Mesothelial cell of epicardium (in vitro differentiated cells): Measurements from ENCODE around the gene IFITM2. TPM values are rescaled to one million over a fixed set of nuclear protein-coding genes. Genes with fewer than 3 reads are reported as not detected.
"Not testable (repeated sequence)": the region's sequence is repeated elsewhere in the genome, so short reads cannot be mapped to it uniquely, and the experiment has no call there.

Experiments
- DNase-seq, 2 experiments: peaks; one replicate each; pipeline ENCODE4 v3.0.0; 2021; ENCODE audit warnings: low spot score in 2 of 2; ENCODE audit not compliant: unreplicated experiment in 2 of 2
- H3K27ac Mint-ChIP-seq: 2 replicates; pipeline ENCODE4 v1.8.0; 2021; ENCODE audit warnings: mixed read lengths
- H3K27me3 Mint-ChIP-seq: 2 replicates; pipeline ENCODE4 v1.8.0; 2021; ENCODE audit warnings: low read depth, mixed read lengths
- H3K36me3 Mint-ChIP-seq: 2 replicates; pipeline ENCODE4 v1.8.0; 2021; ENCODE audit warnings: mixed read lengths
- H3K4me1 Mint-ChIP-seq: 2 replicates; pipeline ENCODE4 v1.8.0; 2021; ENCODE audit warnings: mixed read lengths
- H3K4me3 Mint-ChIP-seq: 2 replicates; pipeline ENCODE4 v1.8.0; 2021; ENCODE audit warnings: mild to moderate bottlenecking, moderate library complexity, mixed read lengths
- H3K9me3 Mint-ChIP-seq: 2 replicates; pipeline ENCODE4 v1.8.0; 2021; ENCODE audit warnings: mixed read lengths
- CTCF ChIP-seq: fragments of 200-600 bp; sonication (generic); IDR thresholded peaks from one replicate; pipeline ENCODE4 v1.5.0; 2021; ENCODE audit warnings: antibody characterized with exemption; ENCODE audit not compliant: unreplicated experiment
- total RNA-seq: library from RNA; stranded (reverse); gene quantifications from 3 replicates; pipeline ENCODE4 v1.2.1, GENCODE V29; 2021

Gene IFITM2
- total RNA-seq, 1 donor from 2014 or later: 208 TPM

GRCh38 chr11:306645-307371, 808 bp upstream of the IFITM2 start:
- no peak overlapping the region for H3K4me3 Mint-ChIP-seq
- no peak for TF ChIP-seq CTCF

GRCh38 chr11:308740-309665, 1.4 kb downstream of the IFITM2 start:
- peak overlapping the region; percentile 96 for H3K27ac Mint-ChIP-seq
- not testable (repeated sequence) for H3K9me3 Mint-ChIP-seq, H3K27me3 Mint-ChIP-seq, DNase-seq, H3K36me3 Mint-ChIP-seq
- peak overlapping the region; percentile 93 for H3K4me3 Mint-ChIP-seq
- peaks cover 58% of the 10 kb centered on the region for H3K4me1 Mint-ChIP-seq

More at GRCh38 chr11:306645-307371, 808 bp upstream of the IFITM2 start:
- H3K9me3 Mint-ChIP-seq: no peaks in the 10 kb centered on the region
- H3K27ac Mint-ChIP-seq: no peak overlapping the region
- DNase-seq: no peak
- no peaks in the 10 kb centered on the region for H3K27me3 Mint-ChIP-seq
- no peaks in the 10 kb centered on the region for H3K36me3 Mint-ChIP-seq
- peaks cover 38% of the 10 kb centered on the region for H3K4me1 Mint-ChIP-seq

- H3K4me1 Mint-ChIP-seq: peaks cover 66% of the 10 kb centered on the region
- H3K9me3 Mint-ChIP-seq, DNase-seq, H3K36me3 Mint-ChIP-seq, H3K27me3 Mint-ChIP-seq: not testable (repeated sequence)
- H3K4me3 Mint-ChIP-seq: peak overlapping the region; percentile 93
- H3K27ac Mint-ChIP-seq: peak overlapping the region; percentile 86
Observed at GRCh38 chr11:309979-310572, 2.5 kb downstream of the IFITM2 start.

GRCh38 chr11:311013-311748, 3.6 kb downstream of the IFITM2 start:
- H3K36me3 Mint-ChIP-seq, H3K9me3 Mint-ChIP-seq, H3K27me3 Mint-ChIP-seq, DNase-seq: not testable (repeated sequence)
- Mint-ChIP-seq H3K27ac (peak overlapping the region; percentile 84), H3K4me1 (peaks cover 62% of the 10 kb centered on the region), H3K4me3 (peak overlapping the region; percentile 86)

DNA sequence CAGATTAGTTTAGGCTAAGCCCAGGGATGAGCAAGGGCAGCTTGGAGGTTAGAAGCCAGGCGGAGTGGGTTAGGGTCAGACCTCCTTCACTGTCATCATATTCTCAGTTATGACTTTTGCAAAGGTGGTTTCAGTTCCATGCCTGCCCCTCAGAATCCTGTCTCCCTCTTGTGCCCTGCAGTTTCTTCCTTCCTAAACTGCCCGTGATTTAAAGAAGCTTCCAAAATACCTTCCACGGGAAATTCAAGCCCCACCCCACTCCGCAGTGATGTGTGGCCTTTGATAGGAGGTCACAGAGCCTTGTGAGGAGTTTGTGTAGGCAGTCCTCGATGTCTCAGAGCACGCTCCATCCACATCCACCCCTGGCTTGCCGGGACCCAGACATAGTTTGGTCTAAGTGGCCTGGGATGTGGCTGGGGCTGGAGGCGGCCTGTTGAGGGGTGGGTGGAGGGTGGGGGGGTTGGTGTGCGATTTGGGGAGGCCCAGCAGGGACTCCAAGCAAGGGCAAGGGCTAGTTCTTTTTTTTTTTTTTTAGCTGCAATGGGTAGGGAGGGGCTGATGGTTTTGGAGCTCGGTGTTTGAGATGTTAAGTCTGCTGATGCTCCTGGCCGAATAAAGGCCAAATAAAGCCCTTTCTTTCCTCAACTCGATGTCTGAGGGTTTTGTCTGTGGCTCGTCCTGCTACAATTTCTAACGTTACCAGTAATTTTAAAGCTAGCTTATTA, 4.6 kb downstream of the IFITM2 start:
- H3K9me3 Mint-ChIP-seq: no peaks in the 10 kb centered on the region
- peak overlapping the region; percentile 93 for H3K27ac Mint-ChIP-seq
- no peaks in the 10 kb centered on the region for H3K36me3 Mint-ChIP-seq
- no peak for TF ChIP-seq CTCF
- peaks cover 13% of the 10 kb centered on the region for H3K27me3 Mint-ChIP-seq
- H3K4me1 Mint-ChIP-seq: peaks cover 71% of the 10 kb centered on the region
- H3K4me3 Mint-ChIP-seq: peak overlapping the region; percentile 86
- no peak for DNase-seq

GRCh38 chr11:313304-313786, 5.7 kb downstream of the IFITM2 start:
- Mint-ChIP-seq H3K4me3 (peak overlapping the region; percentile 86), H3K9me3 (no peaks in the 10 kb centered on the region), H3K27ac (peak overlapping the region; percentile 93), H3K4me1 (peaks cover 70% of the 10 kb centered on the region), H3K27me3 (peaks cover 19% of the 10 kb centered on the region), H3K36me3 (no peaks in the 10 kb centered on the region)
- no peak for TF ChIP-seq CTCF
- DNase-seq: no peak
